ENCODE data around the gene CEACAM7. TPM values are rescaled to one million over a fixed set of nuclear protein-coding genes. Genes with fewer than 3 reads are reported as not detected.

CEACAM7 gene
- total RNA-seq, 4 donors from 2014 or later: 3.7 to 7.8 (median 5.0) TPM

GRCh38 chr19:41707871-41708371 is 19.9 kb upstream of the CEACAM7 start:
- intact Hi-C loops (cut with DNase I; ENCODE audit: low total_unique reads): no loop called here
- no peak for TF ChIP-seq POLR2A (IDR thresholded peaks at IDR 0.05)
- TF ChIP-seq, protein P1, sequence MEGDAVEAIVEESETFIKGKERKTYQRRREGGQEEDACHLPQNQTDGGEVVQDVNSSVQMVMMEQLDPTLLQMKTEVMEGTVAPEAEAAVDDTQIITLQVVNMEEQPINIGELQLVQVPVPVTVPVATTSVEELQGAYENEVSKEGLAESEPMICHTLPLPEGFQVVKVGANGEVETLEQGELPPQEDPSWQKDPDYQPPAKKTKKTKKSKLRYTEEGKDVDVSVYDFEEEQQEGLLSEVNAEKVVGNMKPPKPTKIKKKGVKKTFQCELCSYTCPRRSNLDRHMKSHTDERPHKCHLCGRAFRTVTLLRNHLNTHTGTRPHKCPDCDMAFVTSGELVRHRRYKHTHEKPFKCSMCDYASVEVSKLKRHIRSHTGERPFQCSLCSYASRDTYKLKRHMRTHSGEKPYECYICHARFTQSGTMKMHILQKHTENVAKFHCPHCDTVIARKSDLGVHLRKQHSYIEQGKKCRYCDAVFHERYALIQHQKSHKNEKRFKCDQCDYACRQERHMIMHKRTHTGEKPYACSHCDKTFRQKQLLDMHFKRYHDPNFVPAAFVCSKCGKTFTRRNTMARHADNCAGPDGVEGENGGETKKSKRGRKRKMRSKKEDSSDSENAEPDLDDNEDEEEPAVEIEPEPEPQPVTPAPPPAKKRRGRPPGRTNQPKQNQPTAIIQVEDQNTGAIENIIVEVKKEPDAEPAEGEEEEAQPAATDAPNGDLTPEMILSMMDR (IDR thresholded peaks at IDR 0.05): no peak
- peak in 1 of 2 donors; percentile 58 for DNase-seq (ENCODE audit: low spot score in 2 of 2)
- WGBS, 2 donors: 76 to 85% methylated on average over 4 to 5 of the region's 5 CpGs
- H3K4me3 ChIP-seq (ENCODE audit: low read depth, poor library complexity, severe bottlenecking): no peak overlapping the region

- TF ChIP-seq, protein P1 (IDR thresholded peaks at IDR 0.05): no peak
- TF ChIP-seq POLR2A (IDR thresholded peaks at IDR 0.05): no peak
- 54 to 66% methylated on average over 4 of the region's 5 CpGs for WGBS, 2 donors
- peak in 1 of 2 donors; percentile 52 for DNase-seq (ENCODE audit: low spot score in 2 of 2)
- H3K4me3 ChIP-seq (ENCODE audit: low read depth, poor library complexity, severe bottlenecking): no peak overlapping the region
- intact Hi-C loops (cut with DNase I; ENCODE audit: low total_unique reads): no loop called here
Observed at GRCh38 chr19:41707502-41707812, 19.4 kb upstream of the CEACAM7 start.

GRCh38 chr19:41706741-41707501 is 18.9 kb upstream of the CEACAM7 start:
- TF ChIP-seq, protein P1 (IDR thresholded peaks at IDR 0.05): peak in 1 of 3 donors; percentile 55
- TF ChIP-seq POLR2A (IDR thresholded peaks at IDR 0.05): no peak
- intact Hi-C loops (cut with DNase I; ENCODE audit: low total_unique reads): no loop called here
- WGBS, 2 donors: 9 to 15% methylated on average over 21 to 23 of the region's 26 CpGs
- H3K4me3 ChIP-seq (ENCODE audit: low read depth, poor library complexity, severe bottlenecking): no peak overlapping the region
- DNase-seq (ENCODE audit: low spot score in 2 of 2): peak in 1 of 2 donors; percentile 83

DNA sequence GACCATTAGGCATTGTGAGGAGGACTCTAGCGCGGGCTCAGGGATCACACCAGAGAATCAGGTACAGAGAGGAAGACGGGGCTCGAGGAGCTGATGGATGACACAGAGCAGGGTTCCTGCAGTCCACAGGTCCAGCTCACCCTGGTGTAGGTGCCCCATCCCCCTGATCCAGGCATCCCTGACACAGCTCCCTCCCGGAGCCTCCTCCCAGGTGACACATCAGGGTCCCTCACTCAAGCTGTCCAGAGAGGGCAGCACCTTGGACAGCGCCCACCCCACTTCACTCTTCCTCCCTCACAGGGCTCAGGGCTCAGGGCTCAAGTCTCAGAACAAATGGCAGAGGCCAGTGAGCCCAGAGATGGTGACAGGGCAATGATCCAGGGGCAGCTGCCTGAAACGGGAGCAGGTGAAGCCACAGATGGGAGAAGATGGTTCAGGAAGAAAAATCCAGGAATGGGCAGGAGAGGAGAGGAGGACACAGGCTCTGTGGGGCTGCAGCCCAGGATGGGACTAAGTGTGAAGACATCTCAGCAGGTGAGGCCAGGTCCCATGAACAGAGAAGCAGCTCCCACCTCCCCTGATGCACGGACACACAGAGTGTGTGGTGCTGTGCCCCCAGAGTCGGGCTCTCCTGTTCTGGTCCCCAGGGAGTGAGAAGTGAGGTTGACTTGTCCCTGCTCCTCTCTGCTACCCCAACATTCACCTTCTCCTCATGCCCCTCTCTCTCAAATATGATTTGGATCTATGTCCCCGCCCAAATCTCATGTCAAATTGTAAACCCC is 17.5 kb upstream of the CEACAM7 start:
- H3K4me3 ChIP-seq (ENCODE audit: low read depth, poor library complexity, severe bottlenecking): no peak overlapping the region
- peak in 1 of 2 donors; percentile 76 for DNase-seq (ENCODE audit: low spot score in 2 of 2)
- TF ChIP-seq, protein P1 (IDR thresholded peaks at IDR 0.05): no peak
- TF ChIP-seq POLR2A (IDR thresholded peaks at IDR 0.05): no peak
- WGBS, 2 donors: 43 to 52% methylated on average over 10 of the region's 10 CpGs
- intact Hi-C loops (cut with DNase I; ENCODE audit: low total_unique reads): no loop called here

- intact Hi-C loops (cut with DNase I; ENCODE audit: low total_unique reads): no loop called here
- TF ChIP-seq, protein P1 (IDR thresholded peaks at IDR 0.05): no peak
- TF ChIP-seq POLR2A (IDR thresholded peaks at IDR 0.05): no peak
- DNase-seq (ENCODE audit: low spot score in 2 of 2): peak in 1 of 2 donors; percentile 77
- WGBS, 2 donors: 65 to 73% methylated on average over 8 of the region's 8 CpGs
- no peak overlapping the region for H3K4me3 ChIP-seq (ENCODE audit: low read depth, poor library complexity, severe bottlenecking)
Observed at GRCh38 chr19:41703602-41704293, 15.7 kb upstream of the CEACAM7 start.
